Keratinocyte (primary cell): ENCODE results near the gene C1GALT1C1. TPM values are rescaled to one million over a fixed set of nuclear protein-coding genes. Genes with fewer than 3 reads are reported as not detected.

Experiments
- DNase-seq: peaks from one replicate; pipeline ENCODE4 v3.0.0-alpha.2; 2011; ENCODE audit warnings: low read depth, missing footprints, low spot score
- FAIRE-seq: peaks from 2 replicates; lab custom pipeline; 2011; peaks lifted over from hg19 to GRCh38; lab: Jason Lieb, UNC
- H2AFZ ChIP-seq: 2 replicates; pipeline ENCODE4 v1.6.0; 2012; ENCODE audit warnings: low read length, control low read depth, inconsistent platforms; ENCODE audit not compliant: control insufficient read depth
- H3K27ac ChIP-seq: 2 replicates; pipeline ENCODE4 v1.5.1; 2011; ENCODE audit warnings: low read length; ENCODE audit not compliant: control insufficient read depth, insufficient read depth
- H3K27me3 ChIP-seq: 3 replicates; pipeline ENCODE4 v1.6.0; 2011; ENCODE audit warnings: low read length; ENCODE audit not compliant: control insufficient read depth, insufficient read depth; ENCODE audit errors: extremely low read depth
- H3K36me3 ChIP-seq, 2 experiments: 2 replicates in 1 of 2; 3 replicates in 1 of 2; pipeline ENCODE4 v1.5.1; 2011; ENCODE audit warnings: low read length in 2 of 2, mild to moderate bottlenecking in 1 of 2; ENCODE audit not compliant: control insufficient read depth in 2 of 2, insufficient read depth in 2 of 2; ENCODE audit errors: extremely low read depth in 1 of 2
- H3K4me1 ChIP-seq: 3 replicates; pipeline ENCODE4 v1.5.1; 2011; ENCODE audit warnings: low read length; ENCODE audit not compliant: control insufficient read depth, insufficient read depth; ENCODE audit errors: extremely low read depth
- H3K4me2 ChIP-seq: 3 replicates; pipeline ENCODE4 v1.6.0; 2011; ENCODE audit warnings: low read depth, low read length; ENCODE audit not compliant: control insufficient read depth, insufficient read depth; ENCODE audit errors: extremely low read depth
- H3K4me3 ChIP-seq, 3 experiments: fragments of 200-600 bp in 1 of 3; sonication (generic) in 1 of 3; 2 replicates in 2 of 3; 3 replicates in 1 of 3; pipeline ENCODE4 v1.5.1; 2011 to 2016; ENCODE audit warnings: low read length in 3 of 3, mild to moderate bottlenecking in 3 of 3, control low read depth in 2 of 3, inconsistent platforms in 1 of 3, low read depth in 1 of 3, mixed read lengths in 1 of 3, mixed run types in 1 of 3, moderate library complexity in 1 of 3; ENCODE audit not compliant: control insufficient read depth in 2 of 3, insufficient read depth in 2 of 3; ENCODE audit errors: extremely low read depth in 1 of 3
- H3K79me2 ChIP-seq: 2 replicates; pipeline ENCODE4 v1.6.0; 2012; ENCODE audit warnings: low read length; ENCODE audit not compliant: control insufficient read depth, insufficient read depth
- H3K9ac ChIP-seq: 3 replicates; pipeline ENCODE4 v1.6.0; 2011; ENCODE audit warnings: low read length; ENCODE audit not compliant: control insufficient read depth, insufficient read depth; ENCODE audit errors: extremely low read depth
- H3K9me1 ChIP-seq: 3 replicates; pipeline ENCODE4 v1.6.0; 2011; ENCODE audit warnings: low read length; ENCODE audit not compliant: control insufficient read depth, insufficient read depth; ENCODE audit errors: extremely low read depth
- H3K9me3 ChIP-seq: 2 replicates; pipeline ENCODE4 v1.5.1; 2012; ENCODE audit warnings: low read depth, low read length; ENCODE audit not compliant: control insufficient read depth
- H4K20me1 ChIP-seq: 3 replicates; pipeline ENCODE4 v1.6.0; 2011; ENCODE audit warnings: low read length; ENCODE audit not compliant: control insufficient read depth, insufficient read depth; ENCODE audit errors: extremely low read depth
- EZH2 ChIP-seq: IDR thresholded peaks from one replicate; pipeline ENCODE4 v1.6.1; 2012; ENCODE audit warnings: inconsistent platforms, mild to moderate bottlenecking, low read length, moderate library complexity
- dilution Hi-C: fragments of 300-500 bp; cut with MboI; formaldehyde crosslinking; loops from one replicate; pipeline ENCODE4 v1.7.0; 2020; ENCODE audit warnings: low sequenced_read_pairs; ENCODE audit not compliant: extremely low pct_ligation_motif_present
- polyA plus RNA-seq, 5 experiments: library from polyadenylated mRNA; depleted of rRNA in 3 of 5; stranded (reverse) in 3 of 5; stranded (forward) in 1 of 5; unstranded in 1 of 5; fragments of >200 nt; gene quantifications; 1 replicate in 1 of 5; 2 replicates in 3 of 5; 3 replicates in 1 of 5; pipeline versions ENCODE4 v1.2.1 to v1.2.3, GENCODE V29; 2011 to 2012; ENCODE audit warnings: missing spikeins in 2 of 5, low read depth in 1 of 5, low replicate concordance in 1 of 5
- TF ChIP-seq, protein P1 (sequence below), 3 experiments: IDR thresholded peaks in 1 of 3; conservative IDR thresholded peaks in 1 of 3; optimal IDR thresholded peaks in 1 of 3; 2 replicates in 2 of 3; 3 replicates in 1 of 3; pipeline versions ENCODE3 to v1.5.1; 2011; ENCODE audit warnings: low read length in 3 of 3, mild to moderate bottlenecking in 3 of 3, moderate library complexity in 2 of 3, control low read depth in 1 of 3, inconsistent platforms in 1 of 3; ENCODE audit not compliant: insufficient read depth in 2 of 3; ENCODE audit errors: extremely low read depth in 1 of 3

C1GALT1C1 gene
- polyA plus RNA-seq, 1 donor (not counting 4 experiments of a cell fraction or from before 2014, with no cell fraction given), result 24.1 TPM

DNA sequence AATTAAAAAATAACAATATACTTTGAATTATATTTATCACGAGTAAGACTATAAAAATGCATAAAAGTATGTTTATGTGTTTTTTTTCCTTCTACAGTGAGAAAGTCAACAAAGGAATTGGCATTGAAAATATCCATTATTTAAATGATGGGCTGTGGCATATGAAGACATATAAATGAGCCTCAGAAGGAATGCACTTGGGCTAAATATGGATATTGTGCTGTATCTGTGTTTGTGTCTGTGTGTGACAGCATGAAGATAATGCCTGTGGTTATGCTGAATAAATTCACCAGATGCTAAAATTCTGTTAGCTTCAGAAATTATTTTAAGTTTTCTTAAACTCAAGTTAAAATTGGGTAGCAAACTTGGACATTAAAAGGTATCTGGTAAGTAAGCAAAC is 17.8 kb downstream of the C1GALT1C1 start:
- Histone ChIP-seq H3K36me3 (peaks cover 0 to 4% of the 10 kb centered on the region in 2 experiments), H3K4me2 (no peak overlapping the region), H3K4me3 (no peak overlapping the region), H3K4me1 (no peaks in the 10 kb centered on the region), H3K9me3 (no peaks in the 10 kb centered on the region), H4K20me1 (no peaks in the 10 kb centered on the region), H3K27me3 (no peaks in the 10 kb centered on the region), H3K27ac (no peak overlapping the region), H2AFZ (no peak overlapping the region), H3K9me1 (no peaks in the 10 kb centered on the region), H3K79me2 (no peaks in the 10 kb centered on the region), H3K9ac (no peak overlapping the region)
- no peak for DNase-seq
- FAIRE-seq, result no peak
- TF ChIP-seq, protein P1, sequence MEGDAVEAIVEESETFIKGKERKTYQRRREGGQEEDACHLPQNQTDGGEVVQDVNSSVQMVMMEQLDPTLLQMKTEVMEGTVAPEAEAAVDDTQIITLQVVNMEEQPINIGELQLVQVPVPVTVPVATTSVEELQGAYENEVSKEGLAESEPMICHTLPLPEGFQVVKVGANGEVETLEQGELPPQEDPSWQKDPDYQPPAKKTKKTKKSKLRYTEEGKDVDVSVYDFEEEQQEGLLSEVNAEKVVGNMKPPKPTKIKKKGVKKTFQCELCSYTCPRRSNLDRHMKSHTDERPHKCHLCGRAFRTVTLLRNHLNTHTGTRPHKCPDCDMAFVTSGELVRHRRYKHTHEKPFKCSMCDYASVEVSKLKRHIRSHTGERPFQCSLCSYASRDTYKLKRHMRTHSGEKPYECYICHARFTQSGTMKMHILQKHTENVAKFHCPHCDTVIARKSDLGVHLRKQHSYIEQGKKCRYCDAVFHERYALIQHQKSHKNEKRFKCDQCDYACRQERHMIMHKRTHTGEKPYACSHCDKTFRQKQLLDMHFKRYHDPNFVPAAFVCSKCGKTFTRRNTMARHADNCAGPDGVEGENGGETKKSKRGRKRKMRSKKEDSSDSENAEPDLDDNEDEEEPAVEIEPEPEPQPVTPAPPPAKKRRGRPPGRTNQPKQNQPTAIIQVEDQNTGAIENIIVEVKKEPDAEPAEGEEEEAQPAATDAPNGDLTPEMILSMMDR (optimal IDR thresholded peaks at IDR 0.05 in 1 of 3, IDR thresholded peaks at IDR 0.05 in 1 of 3, conservative IDR thresholded peaks at IDR 0.05 in 1 of 3; ENCODE audit: extremely low read depth in 1 of 3, insufficient read depth in 2 of 3, low read length in 3 of 3), result no peak
- no peak for TF ChIP-seq EZH2
- dilution Hi-C loops, result no loop called here

DNA sequence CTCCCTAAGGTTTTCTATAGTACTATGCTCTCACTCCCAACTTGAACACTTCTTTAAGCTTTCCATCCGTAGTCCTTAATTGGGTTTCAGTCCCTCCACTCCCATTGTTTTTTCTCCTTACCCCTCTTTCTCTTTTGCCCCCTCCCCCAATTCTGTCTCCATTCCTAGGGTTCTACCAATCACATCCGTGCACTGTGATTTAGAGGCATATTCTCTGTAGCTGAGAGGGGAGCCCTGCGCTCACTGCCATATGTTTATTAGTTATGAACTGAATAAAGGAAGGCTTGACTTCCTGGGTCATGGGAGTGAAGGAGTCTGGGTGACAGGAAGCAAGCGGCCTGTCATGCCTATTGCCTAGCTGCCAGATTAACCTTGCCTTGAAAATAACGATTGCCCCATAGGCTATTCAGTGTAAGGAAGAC is 25.5 kb downstream of the C1GALT1C1 start:
- Histone ChIP-seq H3K9me1 (no peaks in the 10 kb centered on the region), H3K9ac (peak overlapping the region; percentile 87), H3K4me2 (peak overlapping the region; percentile 77), H3K4me3 (peak overlapping the region; percentile 63 to 85 (median 83)), H3K27me3 (no peaks in the 10 kb centered on the region), H4K20me1 (no peaks in the 10 kb centered on the region), H3K27ac (peak overlapping the region; percentile 87), H3K4me1 (no peaks in the 10 kb centered on the region), H3K9me3 (no peaks in the 10 kb centered on the region), H2AFZ (peak overlapping the region; percentile 68), H3K36me3 (no peaks in the 10 kb centered on the region), H3K79me2 (peaks cover 17% of the 10 kb centered on the region)
- no peak for FAIRE-seq
- dilution Hi-C loops, result no loop called here
- TF ChIP-seq EZH2, result no peak
- TF ChIP-seq, protein P1 (optimal IDR thresholded peaks at IDR 0.05 in 1 of 3, IDR thresholded peaks at IDR 0.05 in 1 of 3, conservative IDR thresholded peaks at IDR 0.05 in 1 of 3; ENCODE audit: extremely low read depth in 1 of 3, insufficient read depth in 2 of 3, low read length in 3 of 3), result no peak
- DNase-seq, result no peak
